ENCODE results near the gene MAT2A. TPM values are rescaled to one million over a fixed set of nuclear protein-coding genes. Genes with fewer than 3 reads are reported as not detected.

The MAT2A gene
- total and polyA plus RNA-seq, 9 of the 15 experiments (the other 6 are each of a cell fraction or from before 2014, with no cell fraction given), result 130 to 1,027 (median 240) TPM

DNA sequence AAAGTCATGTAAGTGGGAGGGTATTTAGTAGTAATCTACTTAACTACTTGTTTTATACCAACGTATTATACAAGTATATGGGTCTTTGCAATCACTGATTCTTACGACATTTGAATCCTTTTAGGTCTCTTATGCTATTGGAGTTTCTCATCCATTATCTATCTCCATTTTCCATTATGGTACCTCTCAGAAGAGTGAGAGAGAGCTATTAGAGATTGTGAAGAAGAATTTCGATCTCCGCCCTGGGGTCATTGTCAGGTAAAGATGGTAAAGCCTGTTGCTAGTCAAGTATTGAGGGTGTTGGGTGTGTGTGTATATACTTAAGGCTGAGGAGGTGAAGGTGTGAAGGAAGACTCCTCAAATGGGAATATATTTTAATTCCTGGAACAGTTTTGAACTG lies 3.8 kb downstream of the MAT2A start (continued):
- TF ChIP-seq, protein P1, sequence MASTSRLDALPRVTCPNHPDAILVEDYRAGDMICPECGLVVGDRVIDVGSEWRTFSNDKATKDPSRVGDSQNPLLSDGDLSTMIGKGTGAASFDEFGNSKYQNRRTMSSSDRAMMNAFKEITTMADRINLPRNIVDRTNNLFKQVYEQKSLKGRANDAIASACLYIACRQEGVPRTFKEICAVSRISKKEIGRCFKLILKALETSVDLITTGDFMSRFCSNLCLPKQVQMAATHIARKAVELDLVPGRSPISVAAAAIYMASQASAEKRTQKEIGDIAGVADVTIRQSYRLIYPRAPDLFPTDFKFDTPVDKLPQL (IDR thresholded peaks at IDR 0.05; ENCODE audit: extremely low read depth, insufficient read length), result no peak
- TF ChIP-seq KDM1A (IDR thresholded peaks at IDR 0.05) (0 out of 4 replicates have a peak, but pooled peaks of 1 of the 2 experiments have one; percentile 19), KAT2B (IDR thresholded peaks at IDR 0.05; ENCODE audit: low read depth, low read length) (no peak), NR3C1 (CRISPR knock-in tag; IDR thresholded peaks at IDR 0.05) (no peak), SMAD1 (IDR thresholded peaks at IDR 0.05; ENCODE audit: low read depth, low read length, partially characterized antibody) (no peak), NRF1 (conservative IDR thresholded peaks at IDR 0.05 in 1 of 2, IDR thresholded peaks at IDR 0.05 in 1 of 2) (no peak), CEBPG (CRISPR knock-in tag; IDR thresholded peaks at IDR 0.05) (no peak), CEBPG (tag; conservative IDR thresholded peaks at IDR 0.05 in 1 of 2, IDR thresholded peaks at IDR 0.05 in 1 of 2) (no peak), PHB (CRISPR knock-in tag; IDR thresholded peaks at IDR 0.05) (no peak), POLR2A (conservative IDR thresholded peaks at IDR 0.05) (peak; percentile 25; the same call in 1 of the 2 replicates), ZNF668 (CRISPR knock-in tag; IDR thresholded peaks at IDR 0.05) (no peak), RBFOX2 (IDR thresholded peaks at IDR 0.05; ENCODE audit: low read depth, low read length) (peak; percentile 52; the same call in 1 of the 2 replicates), NCOA6 (IDR thresholded peaks at IDR 0.05) (peak; percentile 43; the same call in 1 of the 2 replicates), RBM34 (IDR thresholded peaks at IDR 0.05; ENCODE audit: borderline replicate concordance, insufficient read depth, low read length) (no peak), ZNF354B (CRISPR knock-in tag; IDR thresholded peaks at IDR 0.05) (no peak)

Data from K562 (cell line).